OCI-LY3 (cell line): Measurements from ENCODE around the gene KLF3.

ENCODE experiments used
- CTCF ChIP-seq: fragments of 200-600, 300-600 bp; sonication (generic); IDR thresholded peaks from 2 replicates; pipeline ENCODE4 v1.5.1; 2014; ENCODE audit warnings: antibody characterized with exemption, low read length, low read depth
- EZH2phosphoT487 ChIP-seq: fragments of 200-600 bp; shearing (Covaris generic); IDR thresholded peaks from 2 replicates; pipeline ENCODE4 v1.6.1; 2018; ENCODE audit warnings: antibody characterized with exemption, mixed run types, low read depth

DNA sequence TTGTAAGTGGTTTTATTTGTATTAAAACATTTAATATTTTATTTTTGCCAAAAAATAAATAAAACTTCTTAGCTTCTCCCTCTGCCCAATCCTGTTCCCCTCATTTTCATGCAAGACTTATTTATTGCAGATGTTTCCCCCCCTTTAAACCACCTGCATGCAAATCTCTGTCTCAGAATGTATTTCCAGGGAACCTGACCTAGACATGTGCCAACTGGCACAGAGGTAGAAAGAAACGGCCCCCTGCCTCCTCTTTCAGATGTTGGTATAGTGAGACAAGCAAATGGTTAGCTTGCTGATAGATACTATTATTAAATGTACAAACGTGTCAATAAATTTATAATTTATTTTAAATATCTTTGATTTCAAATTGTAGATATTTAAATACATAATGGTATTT, 47.1 kb downstream of the KLF3 start:
- TF ChIP-seq CTCF (no peak), EZH2phosphoT487 (no peak)
